Spleen (tissue), 7 donors: ENCODE data around the gene CDADC1.

ENCODE experiments used
- POLR2A ChIP-seq, 3 donors: fragments of 450-650 bp; IDR thresholded peaks; one replicate each; pipeline ENCODE4 v1.5.1; 2017; ENCODE audit warnings: antibody characterized with exemption in 3 of 3, mild to moderate bottlenecking in 1 of 3
- POLR2AphosphoS5 ChIP-seq, 3 donors: sonication (generic); formaldehyde crosslinking; IDR thresholded peaks; one replicate each; pipeline ENCODE4 v1.5.1; 2017; ENCODE audit warnings: antibody characterized with exemption in 3 of 3
- TF ChIP-seq, protein P1 (sequence below), 11 experiments: fragments of 200-600 bp in 7 of 11; fragments of 450-650 bp in 4 of 11; sonication (generic) in 4 of 11; IDR thresholded peaks in 8 of 11; conservative IDR thresholded peaks in 3 of 11; 1 replicate in 7 of 11; 2 replicates in 4 of 11; pipeline versions ENCODE4 v1.4.0 to v1.8.0; 2016 to 2021; ENCODE audit warnings: antibody characterized with exemption in 11 of 11, inconsistent platforms in 4 of 11, mild to moderate bottlenecking in 1 of 11
- donor health status: DM: no; HTN: no; CAD: no; lungs with moderate emphysema.
- donor health status: DM: no; HTN: no; CAD: no.
- donor health status: DM: no; HTN: no; CAD: no.

DNA sequence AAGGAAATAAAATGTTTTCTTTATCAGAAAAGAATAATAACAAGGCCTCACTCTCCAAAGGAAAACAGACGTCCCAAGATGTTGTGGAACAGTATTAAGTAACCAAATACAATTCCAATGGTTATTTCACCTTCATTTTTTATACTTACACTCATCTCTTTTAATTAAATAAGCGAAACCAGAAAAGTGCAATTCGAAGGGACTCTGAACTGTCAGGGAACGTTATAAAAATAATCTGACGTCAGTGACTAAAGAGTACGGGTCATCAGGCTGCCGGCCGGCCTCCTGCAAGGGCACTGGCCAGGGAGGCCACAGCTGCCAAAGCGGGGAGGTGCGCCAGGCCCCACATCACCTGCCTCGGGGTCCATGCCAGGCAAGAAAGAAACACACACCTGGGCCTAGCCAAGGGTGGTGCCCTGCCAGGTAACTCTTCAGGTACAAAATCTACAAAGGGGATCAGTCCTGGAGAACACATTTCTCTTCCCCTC is 61.2 kb downstream of the CDADC1 start:
- TF ChIP-seq POLR2AphosphoS5 (IDR thresholded peaks at IDR 0.05) (no peak), POLR2A (IDR thresholded peaks at IDR 0.05) (no peak)
- TF ChIP-seq, protein P1, sequence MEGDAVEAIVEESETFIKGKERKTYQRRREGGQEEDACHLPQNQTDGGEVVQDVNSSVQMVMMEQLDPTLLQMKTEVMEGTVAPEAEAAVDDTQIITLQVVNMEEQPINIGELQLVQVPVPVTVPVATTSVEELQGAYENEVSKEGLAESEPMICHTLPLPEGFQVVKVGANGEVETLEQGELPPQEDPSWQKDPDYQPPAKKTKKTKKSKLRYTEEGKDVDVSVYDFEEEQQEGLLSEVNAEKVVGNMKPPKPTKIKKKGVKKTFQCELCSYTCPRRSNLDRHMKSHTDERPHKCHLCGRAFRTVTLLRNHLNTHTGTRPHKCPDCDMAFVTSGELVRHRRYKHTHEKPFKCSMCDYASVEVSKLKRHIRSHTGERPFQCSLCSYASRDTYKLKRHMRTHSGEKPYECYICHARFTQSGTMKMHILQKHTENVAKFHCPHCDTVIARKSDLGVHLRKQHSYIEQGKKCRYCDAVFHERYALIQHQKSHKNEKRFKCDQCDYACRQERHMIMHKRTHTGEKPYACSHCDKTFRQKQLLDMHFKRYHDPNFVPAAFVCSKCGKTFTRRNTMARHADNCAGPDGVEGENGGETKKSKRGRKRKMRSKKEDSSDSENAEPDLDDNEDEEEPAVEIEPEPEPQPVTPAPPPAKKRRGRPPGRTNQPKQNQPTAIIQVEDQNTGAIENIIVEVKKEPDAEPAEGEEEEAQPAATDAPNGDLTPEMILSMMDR (IDR thresholded peaks at IDR 0.05 in 8 of 11, conservative IDR thresholded peaks at IDR 0.05 in 3 of 11): no peak
